B cell (primary cell): ENCODE results near the gene EFNA1. TPM values are rescaled to one million over a fixed set of nuclear protein-coding genes. Genes with fewer than 3 reads are reported as not detected.

Experiments used
- ATAC-seq: fragments of 200-7000 bp; cut with Tn5 transposase; one replicate; pipeline ENCODE4 v1.10.0; 2021; ENCODE audit warnings: low read depth, mild to moderate bottlenecking, moderate number of reproducible peaks, moderate library complexity
- CTCF ChIA-PET: fragments of 350-600 bp; sonication (Branson Sonifier 250); formaldehyde crosslinking; loops from one replicate; lab custom pipeline; 2021; ENCODE audit warnings: antibody characterized with exemption, inconsistent platforms; lab: Charles Lee
- POLR2A ChIA-PET: fragments of 350-600 bp; sonication (Branson Sonifier 250); formaldehyde crosslinking; loops from one replicate; lab custom pipeline; 2021; ENCODE audit warnings: antibody characterized with exemption; lab: Charles Lee
- DNase-seq: peaks from one replicate; pipeline ENCODE4 v3.0.0; 2013
- H2AFZ ChIP-seq: 2 replicates; pipeline ENCODE4 v1.6.1; 2012; ENCODE audit warnings: mild to moderate bottlenecking, low read depth, low read length; ENCODE audit not compliant: insufficient read depth, poor library complexity, severe bottlenecking
- H3K27ac ChIP-seq, 2 donors: 1 replicate in 1 of 2; 2 replicates in 1 of 2; pipeline ENCODE4 v1.5.1; 2012 to 2013; ENCODE audit warnings: low read length in 2 of 2, mild to moderate bottlenecking in 2 of 2, moderate library complexity in 1 of 2
- H3K27me3 ChIP-seq, 4 experiments: fragments of 200-600 bp in 1 of 4; sonication (generic) in 1 of 4; replicated peaks in 1 of 4; 1 replicate in 2 of 4; 2 replicates in 2 of 4; pipeline versions ENCODE4 v1.6.1 to v1.7.0; 2013 to 2016; ENCODE audit warnings: low read length in 3 of 4, mild to moderate bottlenecking in 2 of 4, mixed read lengths in 1 of 4, moderate library complexity in 1 of 4; ENCODE audit not compliant: insufficient read depth in 4 of 4, control insufficient read depth in 3 of 4; ENCODE audit errors: control extremely low read depth in 1 of 4
- H3K36me3 ChIP-seq, 2 experiments: replicated peaks in 1 of 2; 1 replicate in 1 of 2; 2 replicates in 1 of 2; pipeline versions ENCODE4 v1.6.1 to v1.7.1; 2013; ENCODE audit warnings: low read length in 1 of 2; ENCODE audit not compliant: insufficient read depth in 2 of 2, control insufficient read depth in 1 of 2; ENCODE audit errors: control extremely low read depth in 1 of 2, extremely low read depth in 1 of 2
- H3K4me1 ChIP-seq, 2 donors: fragments of 200-600 bp in 1 of 2; sonication (generic) in 1 of 2; 1 replicate in 1 of 2; 2 replicates in 1 of 2; pipeline versions ENCODE4 v1.5.1 to v1.6.1; 2013 to 2017; ENCODE audit warnings: low read length in 2 of 2; ENCODE audit not compliant: control insufficient read depth in 2 of 2, insufficient read depth in 2 of 2
- H3K4me2 ChIP-seq: replicated peaks from 2 replicates; pipeline ENCODE3; 2012; ENCODE audit warnings: mild to moderate bottlenecking, low read depth, low read length; ENCODE audit not compliant: poor library complexity, severe bottlenecking
- H3K4me3 ChIP-seq, 5 experiments: fragments of 200-600 bp in 1 of 5; sonication (generic) in 1 of 5; 1 replicate in 3 of 5; 2 replicates in 2 of 5; pipeline versions ENCODE4 v1.5.1 to v1.7.0; 2011 to 2016; ENCODE audit warnings: low read length in 4 of 5, mild to moderate bottlenecking in 4 of 5, low read depth in 2 of 5, control low read depth in 1 of 5, moderate library complexity in 1 of 5; ENCODE audit not compliant: insufficient read depth in 1 of 5; ENCODE audit errors: control extremely low read depth in 1 of 5, extremely low read depth in 1 of 5
- H3K79me2 ChIP-seq: fragments of 200-600 bp; sonication (generic); one replicate; pipeline ENCODE4 v1.6.0; 2016; ENCODE audit warnings: low read length; ENCODE audit not compliant: control insufficient read depth, insufficient read depth
- H3K9ac ChIP-seq: fragments of 200-600 bp; sonication (generic); 2 replicates; pipeline ENCODE4 v1.6.1; 2017; ENCODE audit warnings: mild to moderate bottlenecking, low read length, moderate library complexity
- H3K9me3 ChIP-seq, 3 donors: one replicate each; pipeline versions ENCODE4 v1.6.1 to v1.7.1; 2013; ENCODE audit warnings: low read length in 2 of 3; ENCODE audit not compliant: control insufficient read depth in 2 of 3, insufficient read depth in 1 of 3; ENCODE audit errors: control extremely low read depth in 1 of 3
- H4K20me1 ChIP-seq: 2 replicates; pipeline ENCODE4 v1.6.0; 2012; ENCODE audit warnings: mild to moderate bottlenecking, low read length; ENCODE audit not compliant: insufficient read depth, control insufficient read depth, poor library complexity, severe bottlenecking
- H3K27ac Mint-ChIP-seq: one replicate; pipeline ENCODE4 v1.8.0; 2021; ENCODE audit warnings: mixed read lengths
- H3K27me3 Mint-ChIP-seq: one replicate; pipeline ENCODE4 v1.8.0; 2021; ENCODE audit warnings: mixed read lengths
- H3K4me1 Mint-ChIP-seq: one replicate; pipeline ENCODE4 v1.8.0; 2021; ENCODE audit warnings: mixed read lengths
- H3K4me3 Mint-ChIP-seq: one replicate; pipeline ENCODE4 v1.8.0; 2021; ENCODE audit warnings: mixed read lengths
- H3K9me3 Mint-ChIP-seq: one replicate; pipeline ENCODE4 v1.8.0; 2022; ENCODE audit warnings: mixed read lengths; ENCODE audit not compliant: insufficient read depth
- EZH2 ChIP-seq: IDR thresholded peaks from 2 replicates; pipeline ENCODE4 v1.6.1; 2012; ENCODE audit warnings: borderline replicate concordance, low read depth, mild to moderate bottlenecking, moderate library complexity, low read length; ENCODE audit not compliant: insufficient read depth, poor library complexity, severe bottlenecking
- WGBS: methylation state at CpG from one replicate; pipeline ENCODE4 v1.1.5; 2013; ENCODE audit warnings: missing lambda C conversion rate; ENCODE audit not compliant: insufficient coverage; 5-methylcytosine and 5-hydroxymethylcytosine counted together
- intact Hi-C: fragments of 100-400 bp; cut with micrococcal nuclease; formaldehyde crosslinking; loops from one replicate; pipeline ENCODE4 v1.10.0; 2022
- polyA plus RNA-seq: library from polyadenylated mRNA; depleted of rRNA; stranded (reverse); fragments of >200 nt; gene quantifications from 2 replicates; pipeline ENCODE4 v1.2.3, GENCODE V29; 2012
- total RNA-seq, 2 donors: library from RNA; stranded (reverse); fragments of 120-200 nt in 1 of 2; gene quantifications; 1 replicate in 1 of 2; 2 replicates in 1 of 2; pipeline versions ENCODE4 v1.2.3 to v1.2.4, GENCODE V29; 2013 to 2022
- TF ChIP-seq, protein P1 (sequence below): fragments of 200-600 bp; IDR thresholded peaks from one replicate; pipeline ENCODE4 v1.8.0; 2022; ENCODE audit warnings: antibody characterized with exemption, mild to moderate bottlenecking

The EFNA1 gene
- total and polyA plus RNA-seq, 2 donors (not counting 1 experiment from before 2014, with no cell fraction given), result 0.28 TPM; not detected in 1

DNA sequence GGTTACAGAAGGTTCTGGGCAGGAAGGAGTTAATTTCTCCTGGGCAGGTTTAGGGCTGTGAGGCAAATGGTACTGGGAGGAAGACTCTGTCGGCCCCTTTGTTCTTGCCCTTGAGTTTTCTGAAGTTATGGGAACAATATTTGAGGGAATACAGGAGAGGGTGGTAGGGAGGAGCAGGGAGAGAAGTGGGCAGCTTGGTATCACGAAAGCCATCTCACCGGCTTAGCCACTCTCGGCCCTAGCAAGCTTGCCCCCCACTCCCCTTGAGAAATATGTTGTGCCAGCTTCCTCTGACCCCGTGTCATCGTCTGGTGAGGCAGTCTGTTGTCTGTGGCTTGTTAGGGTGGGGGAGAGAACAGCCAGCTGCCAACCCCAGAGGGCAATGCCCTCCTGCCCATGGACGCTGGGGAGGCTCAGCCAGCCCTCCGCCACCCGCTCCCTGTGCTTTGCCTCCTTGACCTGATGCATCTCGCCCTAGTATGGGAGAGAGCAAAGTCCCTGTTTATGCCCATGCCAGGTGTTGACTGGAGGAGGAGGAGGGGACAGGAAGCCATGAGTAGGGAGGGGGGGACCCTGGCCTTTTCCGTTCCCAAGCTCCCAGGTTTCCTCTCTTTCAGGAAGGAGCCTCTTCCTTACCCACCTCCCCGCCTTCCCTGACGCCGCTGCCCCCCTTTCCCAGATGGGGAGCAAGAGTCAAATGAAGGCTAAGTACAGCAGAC is 1.2 kb downstream of the EFNA1 start:
- CTCF ChIA-PET, result interaction anchor here (0.7 to 3.2 kb wide), 8 partner anchors 24 to 46 kb away, joined by 3 to 15 read pairs (median 4); partner anchors contain the start of gene KRTCAP2

More for the DNA sequence above, 1.2 kb downstream of the EFNA1 start:
- no peaks in the 10 kb centered on the region for H3K79me2 ChIP-seq
- DNase-seq (peak; percentile 31), ATAC-seq (no peak)
- H2AFZ ChIP-seq, result no peak overlapping the region
- H3K9ac ChIP-seq, result no peak overlapping the region
- H3K36me3 ChIP-seq, result no peaks in the 10 kb centered on the region
- Mint-ChIP-seq H3K4me1 (peaks cover 34% of the 10 kb centered on the region), H3K4me3 (peak overlapping the region; percentile 79), H3K27ac (no peak overlapping the region), H3K27me3 (peaks cover 44% of the 10 kb centered on the region), H3K9me3 (no peaks in the 10 kb centered on the region)
- 1% methylated on average over 13 of the region's 14 CpGs for WGBS
- H3K27ac ChIP-seq, result no peak overlapping the region
- peaks cover 8% of the 10 kb centered on the region for H4K20me1 ChIP-seq
- peaks cover 34 to 36% of the 10 kb centered on the region in 2 donors for H3K4me1 ChIP-seq
- intact Hi-C loops, result loop anchor here (5.0 kb wide), 2 partner anchors 37 to 38 kb away; no protein-coding TSS in a partner anchor
- peaks cover 0 to 54% (median 27%) of the 10 kb centered on the region in 4 experiments for H3K27me3 ChIP-seq
- H3K4me3 ChIP-seq, result peak overlapping the region in 1 of 5 experiments; percentile 48
- H3K9me3 ChIP-seq, result peaks cover 0 to 7% (median 0%) of the 10 kb centered on the region in 3 donors
- peak overlapping the region; percentile 98 for H3K4me2 ChIP-seq
- TF ChIP-seq, protein P1, sequence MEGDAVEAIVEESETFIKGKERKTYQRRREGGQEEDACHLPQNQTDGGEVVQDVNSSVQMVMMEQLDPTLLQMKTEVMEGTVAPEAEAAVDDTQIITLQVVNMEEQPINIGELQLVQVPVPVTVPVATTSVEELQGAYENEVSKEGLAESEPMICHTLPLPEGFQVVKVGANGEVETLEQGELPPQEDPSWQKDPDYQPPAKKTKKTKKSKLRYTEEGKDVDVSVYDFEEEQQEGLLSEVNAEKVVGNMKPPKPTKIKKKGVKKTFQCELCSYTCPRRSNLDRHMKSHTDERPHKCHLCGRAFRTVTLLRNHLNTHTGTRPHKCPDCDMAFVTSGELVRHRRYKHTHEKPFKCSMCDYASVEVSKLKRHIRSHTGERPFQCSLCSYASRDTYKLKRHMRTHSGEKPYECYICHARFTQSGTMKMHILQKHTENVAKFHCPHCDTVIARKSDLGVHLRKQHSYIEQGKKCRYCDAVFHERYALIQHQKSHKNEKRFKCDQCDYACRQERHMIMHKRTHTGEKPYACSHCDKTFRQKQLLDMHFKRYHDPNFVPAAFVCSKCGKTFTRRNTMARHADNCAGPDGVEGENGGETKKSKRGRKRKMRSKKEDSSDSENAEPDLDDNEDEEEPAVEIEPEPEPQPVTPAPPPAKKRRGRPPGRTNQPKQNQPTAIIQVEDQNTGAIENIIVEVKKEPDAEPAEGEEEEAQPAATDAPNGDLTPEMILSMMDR, result no peak
- no peak for TF ChIP-seq EZH2
- POLR2A ChIA-PET, result interaction anchor here (0.5 kb wide), 1 partner anchor 14 kb away, joined by 3 read pairs; no protein-coding TSS in a partner anchor
